Posterior vena cava (tissue), 2 donors: ENCODE results near the gene ZMYND11. TPM values are rescaled to one million over a fixed set of nuclear protein-coding genes. Genes with fewer than 3 reads are reported as not detected.
"Not testable (repeated sequence)": the region's sequence is repeated elsewhere in the genome, so short reads cannot be mapped to it uniquely, and the experiment has no call there.

Experiments used
- DNase-seq: peaks from one replicate; pipeline ENCODE4 v3.0.0-alpha.2; 2020; ENCODE audit warnings: low spot score
- intact Hi-C, 2 donors: fragments of 100-400 bp; cut with DNase I; formaldehyde crosslinking; loops; one replicate each; pipeline versions ENCODE4 v1.14.1 to v1.14.2; 2022 to 2023
- total RNA-seq, 2 donors: library from RNA; stranded (reverse); fragmentation: NEBNext Ultra II Directional; extraction: Animal tissue kit (Norgen Biotek cat#: 25700); gene quantifications; one replicate each; pipeline ENCODE4 v1.2.1, GENCODE V29; 2021
- donor health status: DM: yes; HTN: yes; CAD: no.
- donor health status: DM: yes; HTN: yes; CAD: no.

The ZMYND11 gene
- total RNA-seq, 2 donors from 2014 or later: 87.1 to 104 TPM

DNA sequence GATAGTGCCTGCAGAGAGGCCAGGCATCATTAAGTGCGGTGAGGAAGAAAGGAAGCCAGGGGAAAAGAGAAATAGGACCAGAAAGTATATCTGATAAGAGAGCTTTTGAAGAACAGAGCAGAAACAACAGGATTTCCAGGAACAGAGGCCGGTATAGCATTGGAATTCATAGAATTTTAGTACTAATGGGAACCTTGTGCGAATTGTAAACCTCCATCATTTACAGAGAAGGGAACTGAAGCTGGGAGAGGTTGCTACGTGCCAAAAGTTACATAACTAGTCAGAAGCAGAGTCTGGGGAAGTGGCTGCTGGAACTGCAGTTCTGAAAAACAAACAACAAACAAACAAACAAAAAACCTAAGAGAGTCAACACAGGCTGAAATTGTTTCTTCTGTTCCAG is 5.4 kb upstream of the ZMYND11 start:
- no peak for DNase-seq
- intact Hi-C loops: no loop called here

GRCh38 chr10:132946-133898 is 2.0 kb upstream of the ZMYND11 start:
- intact Hi-C loops: no loop called here
- no peak for DNase-seq

DNA sequence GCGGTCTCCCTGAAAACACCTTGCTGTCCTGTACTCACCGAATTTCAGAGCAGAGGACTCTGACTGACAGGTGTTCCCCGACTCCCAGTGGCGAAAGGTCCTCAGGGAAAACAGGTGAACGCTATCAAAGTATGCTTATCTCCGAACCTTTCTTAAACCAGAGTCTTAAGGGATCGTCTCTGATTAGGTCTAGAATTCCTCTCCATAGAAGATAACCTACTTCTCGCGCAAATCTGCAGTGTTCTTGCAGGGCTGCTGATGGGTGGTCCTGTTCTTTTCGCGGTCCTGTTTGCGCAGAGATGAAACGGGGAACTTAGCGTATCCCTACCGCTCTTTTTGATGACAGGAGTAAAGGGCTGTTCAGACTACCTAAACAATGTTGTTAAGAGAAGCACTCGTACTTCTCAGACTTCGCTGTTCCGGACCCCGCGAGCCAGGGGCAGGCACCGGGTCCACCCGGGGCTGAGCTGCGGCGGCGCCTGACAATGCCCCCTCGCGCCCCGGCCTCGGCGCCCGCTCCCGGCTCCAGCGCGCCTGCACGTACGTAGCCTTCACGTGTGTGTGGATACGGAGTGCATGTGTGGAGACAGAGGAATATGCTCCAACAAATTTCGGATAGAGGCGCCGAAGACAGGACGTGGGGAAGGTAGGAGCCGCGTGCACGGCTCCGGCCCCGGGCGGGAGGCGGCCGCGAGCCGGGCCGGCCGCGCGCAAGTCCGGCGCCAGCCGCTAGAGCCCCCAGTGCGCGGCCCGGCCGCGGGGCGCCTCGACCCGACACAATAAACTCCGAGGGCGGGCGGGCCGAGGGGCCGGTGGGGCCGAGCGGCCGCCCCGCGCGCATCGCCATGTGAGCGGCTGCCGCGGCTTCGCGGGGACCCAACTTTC is 766 bp upstream of the ZMYND11 start:
- intact Hi-C loops: no loop called here
- DNase-seq: peak; percentile 79

GRCh38 chr10:135601-136464 is 578 bp downstream of the ZMYND11 start:
- intact Hi-C loops: no loop called here
- DNase-seq: peak; percentile 90

- no peak for DNase-seq
- intact Hi-C loops: no loop called here
These were observed 1.2 kb downstream of the ZMYND11 start for GRCh38 chr10:136465-136762.

GRCh38 chr10:137031-137430 is 1.8 kb downstream of the ZMYND11 start:
- intact Hi-C loops: no loop called here

GRCh38 chr10:137606-138005 is 2.4 kb downstream of the ZMYND11 start:
- no peak for DNase-seq
- intact Hi-C loops: no loop called here

More at GRCh38 chr10:137031-137430, 1.8 kb downstream of the ZMYND11 start:
- no peak for DNase-seq

- intact Hi-C loops: no loop called here
- DNase-seq: no peak
These were observed 7.1 kb downstream of the ZMYND11 start for GRCh38 chr10:142371-142770.

- no peak for DNase-seq
- intact Hi-C loops: no loop called here
These were observed 17.7 kb downstream of the ZMYND11 start for GRCh38 chr10:152915-153314.

GRCh38 chr10:154348-154747 is 19.1 kb downstream of the ZMYND11 start:
- intact Hi-C loops: no loop called here
- DNase-seq: no peak

GRCh38 chr10:167383-167782 is 32.1 kb downstream of the ZMYND11 start:
- intact Hi-C loops: no loop called here
- no peak for DNase-seq

GRCh38 chr10:173741-174140 is 38.5 kb downstream of the ZMYND11 start:
- intact Hi-C loops: no loop called here
- DNase-seq: no peak

GRCh38 chr10:176677-177076 is 41.4 kb downstream of the ZMYND11 start:
- DNase-seq: no peak
- intact Hi-C loops: no loop called here

DNA sequence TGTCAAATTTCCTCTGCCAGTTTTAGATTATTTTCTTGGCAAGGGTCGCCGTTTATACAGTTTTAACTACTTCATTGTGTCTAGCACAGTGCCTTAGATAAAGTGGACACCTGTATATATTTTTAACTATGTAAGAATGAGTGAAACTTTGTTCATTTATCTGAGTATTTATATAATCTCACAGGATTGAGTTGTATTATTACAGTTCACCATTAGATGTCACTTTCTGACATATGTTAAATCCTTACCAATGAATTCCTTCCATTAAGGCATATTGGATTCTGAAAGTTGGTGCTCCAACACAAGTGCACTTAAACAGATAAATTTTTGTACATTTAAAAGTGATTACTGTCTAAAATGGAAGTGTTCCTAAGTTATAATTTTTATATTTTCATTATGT is 43.0 kb downstream of the ZMYND11 start:
- no peak for DNase-seq
- intact Hi-C loops: no loop called here

DNA sequence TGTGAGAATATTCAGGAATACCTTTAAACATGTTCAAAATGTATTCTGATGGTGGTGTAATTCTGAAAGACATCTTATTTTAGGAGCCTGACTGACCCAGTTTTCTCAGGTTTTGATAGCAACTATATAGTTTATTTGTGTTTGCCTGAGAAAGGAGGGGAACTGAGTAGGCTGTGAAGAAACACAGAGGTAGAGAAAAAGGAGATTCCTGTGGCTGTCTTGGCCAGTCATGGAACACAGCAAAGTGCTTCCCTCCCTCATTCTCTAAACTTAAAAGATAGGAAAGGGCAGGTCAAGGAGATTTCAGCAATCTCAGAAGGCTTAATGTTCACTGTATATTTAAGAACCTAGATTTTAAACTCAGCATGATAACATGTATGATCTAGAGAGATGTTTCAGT is 43.5 kb downstream of the ZMYND11 start:
- DNase-seq: no peak

DNA sequence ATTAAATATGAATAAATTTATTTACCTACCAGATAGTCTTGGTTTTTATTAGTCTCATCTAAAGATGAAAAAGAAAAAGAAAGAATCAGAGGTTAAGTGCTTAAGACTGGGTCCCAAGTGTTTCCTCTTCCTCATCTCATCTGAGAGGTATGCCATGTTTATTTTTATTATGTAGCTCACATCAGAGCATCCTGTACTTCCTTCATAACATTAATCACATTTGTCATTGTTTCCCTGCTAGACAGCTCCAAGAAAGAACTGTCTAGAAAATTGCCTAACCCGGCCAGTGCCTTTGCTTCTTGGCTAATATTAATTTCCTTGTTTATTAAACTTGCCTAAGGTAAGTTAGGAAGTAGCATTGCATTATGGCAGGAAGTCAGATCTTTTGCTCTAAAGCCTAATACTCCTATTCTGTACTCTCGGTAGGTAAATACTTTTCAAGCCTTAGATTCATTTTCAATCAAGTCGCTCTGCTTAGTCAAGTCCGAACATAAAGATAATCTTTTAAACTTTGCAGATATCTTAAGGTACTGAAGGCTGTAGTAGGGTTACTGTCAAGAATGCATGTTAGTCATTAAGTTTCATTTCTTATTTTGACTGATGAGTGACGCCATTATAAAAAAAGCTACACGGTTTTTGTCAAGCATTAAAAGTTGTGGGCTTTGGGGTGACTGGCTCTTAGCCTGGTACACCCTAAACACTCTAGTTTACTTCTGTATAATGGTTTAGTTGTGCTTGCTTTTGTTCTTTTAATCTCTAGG is 47.4 kb downstream of the ZMYND11 start:
- intact Hi-C loops: no loop called here
- DNase-seq: no peak

More for the DNA sequence above, 43.5 kb downstream of the ZMYND11 start:
- intact Hi-C loops: no loop called here

- intact Hi-C loops: no loop called here
These were observed 48.9 kb downstream of the ZMYND11 start for GRCh38 chr10:184174-184573.

GRCh38 chr10:184911-185310 is 49.7 kb downstream of the ZMYND11 start:
- intact Hi-C loops: no loop called here
- no peak for DNase-seq

More at GRCh38 chr10:184174-184573, 48.9 kb downstream of the ZMYND11 start:
- DNase-seq: no peak

GRCh38 chr10:185571-185970 is 50.3 kb downstream of the ZMYND11 start:
- DNase-seq, intact Hi-C loops: not testable (repeated sequence)
